Measurements from ENCODE around the gene RAPGEF2. TPM values are rescaled to one million over a fixed set of nuclear protein-coding genes. Genes with fewer than 3 reads are reported as not detected.

Gene RAPGEF2
- total and polyA plus RNA-seq, 10 of the 15 experiments (the other 5 are each of a cell fraction or from before 2014, with no cell fraction given) = 0.31 to 24.0 (median 2.9) TPM

- ChIA-PET RAD21 (ENCODE audit: unreplicated experiment) (interaction anchor here (1.5 kb wide), 1 partner anchor 8 kb away, joined by 3 read pairs; no protein-coding TSS in a partner anchor), CTCF (interaction anchor here (1.0 to 3.1 kb wide), 3 partner anchors 16 to 462 kb away, joined by 3 to 12 read pairs (median 3); no protein-coding TSS in a partner anchor), POLR2A (no interaction called here), SMC1A (ENCODE audit: uncharacterized antibody, unreplicated experiment) (interaction anchor here (0.8 to 2.5 kb wide), 3 partner anchors 12 to 327 kb away, joined by 3 to 10 read pairs (median 4); no protein-coding TSS in a partner anchor)
- Histone ChIP-seq H3K9me3 (replicated peaks; ENCODE audit: control insufficient read depth, insufficient read depth, low read length) (peaks cover 2% of the 10 kb centered on the region), H3K4me2 (ENCODE audit: control insufficient read depth, insufficient read depth) (0 out of 2 replicates have a peak overlapping the region, but pooled peaks have one; percentile 41), H3K27me3 (replicated peaks in 1 of 2; ENCODE audit: control insufficient read depth in 2 of 2, insufficient read depth in 2 of 2, low read length in 1 of 2) (no peaks in the 10 kb centered on the region), H3K27ac (ENCODE audit: control insufficient read depth, insufficient read depth) (no peak overlapping the region), H3K4me3 (no peak overlapping the region), H2AFZ (ENCODE audit: control insufficient read depth, low read depth, low read length) (no peak overlapping the region), H4K20me1 (ENCODE audit: control insufficient read depth, insufficient read depth) (no peaks in the 10 kb centered on the region), H3K4me1 (ENCODE audit: control insufficient read depth, insufficient read depth, low read length) (no peaks in the 10 kb centered on the region), H3K79me2 (ENCODE audit: control insufficient read depth, insufficient read depth, low read length) (peaks cover 20% of the 10 kb centered on the region), H3K9ac (ENCODE audit: control insufficient read depth, insufficient read depth, low read length) (no peak overlapping the region), H3K36me3 (ENCODE audit: control insufficient read depth in 2 of 2, insufficient read depth in 2 of 2, low read length in 1 of 2) (peaks cover 0 to 7% of the 10 kb centered on the region in 2 experiments; a peak in 1 of 4 replicates)
- peak; percentile 77 for FAIRE-seq
- BruUV-seq (replicated peaks) = no TSS peak
- no peak for TF ChIP-seq BCL11A (IDR thresholded peaks at IDR 0.05; ENCODE audit: low read depth, low read length)
- peak; percentile 22; the same call in 1 of the 2 replicates for TF ChIP-seq RUNX3 (IDR thresholded peaks at IDR 0.05; ENCODE audit: low read length)
- ATAC-seq = peak; percentile 66
- intact Hi-C loops (cut with micrococcal nuclease; ENCODE audit: unreplicated experiment) = no loop called here
- DNase-seq (ENCODE audit: low read depth, low spot score) = no peak
- WGBS (ENCODE audit: insufficient coverage, insufficient replicate concordance, low lambda C conversion rate, missing lambda C conversion rate) = 6% methylated on average over 1 of the region's 1 CpG
- in situ Hi-C loops (cut with MboI) = no loop called here
Observed at GRCh38 chr4:159185591-159186023, 82.7 kb downstream of the RAPGEF2 start.

- ATAC-seq = no peak
- Histone ChIP-seq H2AFZ (ENCODE audit: control insufficient read depth, low read depth, low read length) (no peak overlapping the region), H3K9ac (ENCODE audit: control insufficient read depth, insufficient read depth, low read length) (no peak overlapping the region), H3K27ac (ENCODE audit: control insufficient read depth, insufficient read depth) (no peak overlapping the region), H4K20me1 (ENCODE audit: control insufficient read depth, insufficient read depth) (no peaks in the 10 kb centered on the region), H3K4me1 (ENCODE audit: control insufficient read depth, insufficient read depth, low read length) (no peaks in the 10 kb centered on the region), H3K79me2 (ENCODE audit: control insufficient read depth, insufficient read depth, low read length) (peaks cover 10% of the 10 kb centered on the region), H3K27me3 (replicated peaks in 1 of 2; ENCODE audit: control insufficient read depth in 2 of 2, insufficient read depth in 2 of 2, low read length in 1 of 2) (no peaks in the 10 kb centered on the region), H3K4me2 (ENCODE audit: control insufficient read depth, insufficient read depth) (no peak overlapping the region), H3K9me3 (replicated peaks; ENCODE audit: control insufficient read depth, insufficient read depth, low read length) (peaks cover 2% of the 10 kb centered on the region), H3K36me3 (ENCODE audit: control insufficient read depth in 2 of 2, insufficient read depth in 2 of 2, low read length in 1 of 2) (peaks cover 0 to 7% of the 10 kb centered on the region in 2 experiments; a peak in 1 of 4 replicates), H3K4me3 (no peak overlapping the region)
- ChIA-PET SMC1A (ENCODE audit: uncharacterized antibody, unreplicated experiment) (no interaction called here), CTCF (no interaction called here), RAD21 (ENCODE audit: unreplicated experiment) (no interaction called here), POLR2A (no interaction called here)
- no TSS peak for BruUV-seq (replicated peaks)
- FAIRE-seq = no peak
- WGBS (ENCODE audit: insufficient coverage, insufficient replicate concordance, low lambda C conversion rate, missing lambda C conversion rate) = 100% methylated on average over 1 of the region's 1 CpG
- in situ Hi-C loops (cut with MboI) (no loop called here), intact Hi-C loops (cut with micrococcal nuclease; ENCODE audit: unreplicated experiment) (no loop called here)
- no peak for DNase-seq (ENCODE audit: low read depth, low spot score)
- no peak for TF ChIP-seq MYB (IDR thresholded peaks at IDR 0.05; ENCODE audit: borderline replicate concordance, low read depth, low read length)
- TF ChIP-seq, protein P1, sequence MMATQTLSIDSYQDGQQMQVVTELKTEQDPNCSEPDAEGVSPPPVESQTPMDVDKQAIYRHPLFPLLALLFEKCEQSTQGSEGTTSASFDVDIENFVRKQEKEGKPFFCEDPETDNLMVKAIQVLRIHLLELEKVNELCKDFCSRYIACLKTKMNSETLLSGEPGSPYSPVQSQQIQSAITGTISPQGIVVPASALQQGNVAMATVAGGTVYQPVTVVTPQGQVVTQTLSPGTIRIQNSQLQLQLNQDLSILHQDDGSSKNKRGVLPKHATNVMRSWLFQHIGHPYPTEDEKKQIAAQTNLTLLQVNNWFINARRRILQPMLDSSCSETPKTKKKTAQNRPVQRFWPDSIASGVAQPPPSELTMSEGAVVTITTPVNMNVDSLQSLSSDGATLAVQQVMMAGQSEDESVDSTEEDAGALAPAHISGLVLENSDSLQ (IDR thresholded peaks at IDR 0.05) = no peak
- no peak for TF ChIP-seq SIN3A (IDR thresholded peaks at IDR 0.05; ENCODE audit: low read depth, low read length)
- no peak for TF ChIP-seq NFXL1 (IDR thresholded peaks at IDR 0.05; ENCODE audit: borderline replicate concordance)
- no peak for TF ChIP-seq ZNF687 (IDR thresholded peaks at IDR 0.05)
- no peak for TF ChIP-seq ZBTB11 (CRISPR knock-in tag; IDR thresholded peaks at IDR 0.05)
- TF ChIP-seq TCF12 (IDR thresholded peaks at IDR 0.05; ENCODE audit: low read depth, low read length) = no peak
Observed at GRCh38 chr4:159188646-159189045, 85.8 kb downstream of the RAPGEF2 start.
